ENCODE data around the gene DMXL2.

Gene DMXL2

GRCh38 chr15:51416129-51416528 lies 206.4 kb downstream of the DMXL2 start:
- no peak for DNase-seq
- TF ChIP-seq CTCF (IDR thresholded peaks at IDR 0.05; ENCODE audit: low read depth, low read length): no peak
- Histone ChIP-seq H3K27ac (no peak overlapping the region), H3K4me3 (ENCODE audit: low read depth, low read length) (no peak overlapping the region), H3K27me3 (ENCODE audit: insufficient read depth, low read depth, severe bottlenecking) (no peaks in the 10 kb centered on the region), H3K9me3 (ENCODE audit: severe bottlenecking) (no peaks in the 10 kb centered on the region), H3K36me3 (no peaks in the 10 kb centered on the region)

GRCh38 chr15:51414256-51414860 lies 208.2 kb downstream of the DMXL2 start:
- no peaks in the 10 kb centered on the region for H3K27me3 ChIP-seq (ENCODE audit: insufficient read depth, low read depth, severe bottlenecking)
- H3K9me3 ChIP-seq (ENCODE audit: severe bottlenecking): no peaks in the 10 kb centered on the region
- no peak for DNase-seq
- H3K36me3 ChIP-seq: no peaks in the 10 kb centered on the region
- no peak overlapping the region for H3K27ac ChIP-seq
- H3K4me3 ChIP-seq (ENCODE audit: low read depth, low read length): no peak overlapping the region
- no peak for TF ChIP-seq CTCF (IDR thresholded peaks at IDR 0.05; ENCODE audit: low read depth, low read length)

GRCh38 chr15:51405693-51406523 lies 216.7 kb downstream of the DMXL2 start:
- Histone ChIP-seq H3K36me3 (no peaks in the 10 kb centered on the region), H3K9me3 (ENCODE audit: severe bottlenecking) (peaks cover 2% of the 10 kb centered on the region), H3K27me3 (ENCODE audit: insufficient read depth, low read depth, severe bottlenecking) (no peaks in the 10 kb centered on the region), H3K27ac (no peak overlapping the region), H3K4me3 (ENCODE audit: low read depth, low read length) (no peak overlapping the region)
- TF ChIP-seq CTCF (IDR thresholded peaks at IDR 0.05; ENCODE audit: low read depth, low read length): no peak
- DNase-seq: no peak

- Histone ChIP-seq H3K4me3 (ENCODE audit: low read depth, low read length) (no peak overlapping the region), H3K36me3 (no peaks in the 10 kb centered on the region), H3K27me3 (ENCODE audit: insufficient read depth, low read depth, severe bottlenecking) (no peaks in the 10 kb centered on the region), H3K27ac (no peak overlapping the region), H3K9me3 (ENCODE audit: severe bottlenecking) (peaks cover 2% of the 10 kb centered on the region)
- no peak for TF ChIP-seq CTCF (IDR thresholded peaks at IDR 0.05; ENCODE audit: low read depth, low read length)
- no peak for DNase-seq
Measured at GRCh38 chr15:51403946-51404695, 218.4 kb downstream of the DMXL2 start.

GRCh38 chr15:51403072-51403878 lies 219.3 kb downstream of the DMXL2 start:
- no peak for DNase-seq
- TF ChIP-seq CTCF (IDR thresholded peaks at IDR 0.05; ENCODE audit: low read depth, low read length): peak; percentile 69
- Histone ChIP-seq H3K36me3 (no peaks in the 10 kb centered on the region), H3K27ac (no peak overlapping the region), H3K9me3 (ENCODE audit: severe bottlenecking) (no peaks in the 10 kb centered on the region), H3K4me3 (ENCODE audit: low read depth, low read length) (no peak overlapping the region), H3K27me3 (ENCODE audit: insufficient read depth, low read depth, severe bottlenecking) (no peaks in the 10 kb centered on the region)
